Measurements from ENCODE around the gene MYPOP.

- TF ChIP-seq CTCF (IDR thresholded peaks at IDR 0.05; ENCODE audit: borderline replicate concordance, extremely low read depth, low read length, poor library complexity, severe bottlenecking) (no peak), EZH2 (IDR thresholded peaks at IDR 0.05; ENCODE audit: borderline replicate concordance, low read depth, low read length, severe bottlenecking) (no peak)
Observed at GRCh38 chr19:45887200-45887710, 15.2 kb downstream of the MYPOP start.

Measured in DND-41 (cell line).